PC-9 (cell line): ENCODE results near the gene RRBP1. TPM values are rescaled to one million over a fixed set of nuclear protein-coding genes. Genes with fewer than 3 reads are reported as not detected.

Experiments used
- BruUV-seq: library from RNA; stranded (reverse); fragments of 400-500 nt; replicated peaks from 2 replicates; lab custom pipeline; 2021; lab: Mats Ljungman, UMichigan
- CTCF ChIA-PET: fragments of 300-600 bp; sonication (Branson Sonifier 250); formaldehyde crosslinking; loops from one replicate; lab custom pipeline; 2022; ENCODE audit warnings: antibody characterized with exemption; lab: Charles Lee
- POLR2A ChIA-PET: fragments of 300-600 bp; sonication (Branson Sonifier 250); formaldehyde crosslinking; loops from one replicate; lab custom pipeline; 2022; ENCODE audit warnings: antibody characterized with exemption; ENCODE audit not compliant: unreplicated experiment; lab: Charles Lee
- DNase-seq, 2 experiments: peaks; one replicate each; pipeline versions ENCODE4 v3.0.0 to v3.0.0-alpha.2; 2015 to 2022; ENCODE audit warnings: mixed read lengths in 1 of 2
- H2AFZ ChIP-seq: fragments of 200-600 bp; sonication (generic); 2 replicates; pipeline ENCODE4 v1.8.1; 2017; ENCODE audit warnings: antibody characterized with exemption
- H3F3A ChIP-seq: fragments of 200-600 bp; sonication (generic); 2 replicates; pipeline ENCODE4 v1.8.1; 2017; ENCODE audit warnings: antibody characterized with exemption, mild to moderate bottlenecking, low read depth; ENCODE audit not compliant: insufficient read depth
- H3K27ac ChIP-seq: fragments of 200-600 bp; sonication (generic); 2 replicates; pipeline ENCODE4 v1.6.1; 2016; ENCODE audit warnings: mixed run types
- H3K27me3 ChIP-seq: fragments of 200-600 bp; sonication (generic); 2 replicates; pipeline ENCODE4 v1.6.1; 2016; ENCODE audit warnings: low read depth, mixed run types; ENCODE audit not compliant: insufficient read depth
- H3K36me3 ChIP-seq: fragments of 200-600 bp; sonication (generic); 2 replicates; pipeline ENCODE4 v1.6.1; 2016; ENCODE audit warnings: low read depth, mixed run types
- H3K4me1 ChIP-seq: fragments of 200-600 bp; sonication (generic); replicated peaks from 2 replicates; pipeline ENCODE4 v1.6.1; 2016; ENCODE audit warnings: mixed run types; ENCODE audit not compliant: insufficient read depth
- H3K4me2 ChIP-seq: fragments of 200-600 bp; sonication (generic); 2 replicates; pipeline ENCODE4 v1.6.1; 2017; ENCODE audit warnings: mixed run types
- H3K4me3 ChIP-seq: fragments of 200-600 bp; sonication (generic); 2 replicates; pipeline ENCODE4 v1.6.1; 2016; ENCODE audit warnings: mixed run types
- H3K79me2 ChIP-seq: fragments of 200-600 bp; sonication (generic); 2 replicates; pipeline ENCODE4 v1.6.1; 2017; ENCODE audit warnings: low read depth, mixed run types
- H3K9me2 ChIP-seq: fragments of 200-600 bp; sonication (generic); 2 replicates; pipeline ENCODE4 v1.8.1; 2017; ENCODE audit warnings: mild to moderate bottlenecking; ENCODE audit not compliant: insufficient read depth
- H3K9me3 ChIP-seq: fragments of 200-600 bp; sonication (generic); 2 replicates; pipeline ENCODE4 v1.8.1; 2016; ENCODE audit warnings: low read depth; ENCODE audit not compliant: insufficient read depth
- H4K20me1 ChIP-seq: fragments of 200-600 bp; sonication (generic); 2 replicates; pipeline ENCODE4 v1.8.1; 2017; ENCODE audit not compliant: insufficient read depth
- EZH2 ChIP-seq: fragments of 200-600 bp; sonication (generic); IDR thresholded peaks from 2 replicates; pipeline ENCODE4 v1.8.0; 2017; ENCODE audit warnings: antibody characterized with exemption, low read depth
- intact Hi-C: fragments of 100-400 bp; cut with micrococcal nuclease; formaldehyde crosslinking; loops from one replicate; pipeline ENCODE4 v1.10.0; 2022; ENCODE audit not compliant: unreplicated experiment
- total RNA-seq: library from RNA; stranded (reverse); gene quantifications from 2 replicates; pipeline ENCODE4 v1.2.3, GENCODE V29; 2021
- TF ChIP-seq, protein P1 (sequence below): fragments of 200-600 bp; sonication (generic); conservative IDR thresholded peaks from 2 replicates; pipeline ENCODE4 v1.6.1; 2017; ENCODE audit warnings: mixed run types, antibody characterized with exemption, mild to moderate bottlenecking, moderate library complexity

The RRBP1 gene
- total RNA-seq, 1 experiment from 2014 or later = 144 TPM

DNA sequence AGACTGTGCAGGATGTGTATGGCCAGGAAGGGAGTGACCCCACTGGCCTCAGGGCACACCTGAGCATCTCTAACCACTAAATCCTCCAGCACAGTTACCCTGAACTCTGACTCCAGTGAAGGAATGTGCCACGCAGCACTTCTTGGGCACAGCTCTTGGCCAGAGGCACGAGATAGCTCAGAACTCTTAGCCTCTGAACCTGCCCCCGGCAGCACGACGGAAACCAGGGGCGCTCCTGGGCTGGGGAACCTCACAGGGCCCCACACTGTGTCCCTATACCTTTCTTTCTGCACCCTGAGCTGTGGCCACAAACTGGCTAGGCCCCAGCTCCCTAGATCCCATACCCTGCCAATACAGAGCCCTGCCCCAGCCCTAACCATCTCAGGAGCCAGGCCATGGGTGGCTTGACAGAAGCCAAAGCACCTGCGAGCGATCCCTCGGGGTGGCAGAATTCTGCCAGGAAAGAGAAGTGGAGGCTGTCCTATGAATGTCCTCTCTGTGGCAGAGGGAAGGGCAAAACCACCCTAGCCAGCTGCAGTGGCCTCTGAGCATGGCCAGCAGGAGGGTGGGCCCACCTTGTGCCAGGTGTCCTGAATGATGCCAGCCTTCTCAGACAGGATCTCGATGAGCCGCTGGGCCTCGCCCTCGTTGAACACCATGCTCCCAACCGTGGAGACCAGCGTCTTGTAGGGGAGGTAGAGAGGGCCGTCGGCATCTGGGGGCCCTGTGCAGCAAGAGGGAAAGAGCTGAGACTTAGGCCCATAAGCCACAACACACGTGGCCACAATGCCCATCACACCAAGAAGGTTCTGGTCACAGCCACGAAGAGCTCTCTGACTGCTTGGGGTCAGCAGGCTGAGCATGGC lies 39.4 kb downstream of the RRBP1 start:
- no peak for DNase-seq
- H3K4me1 ChIP-seq = no peaks in the 10 kb centered on the region
- no peak for TF ChIP-seq EZH2
- TF ChIP-seq, protein P1, sequence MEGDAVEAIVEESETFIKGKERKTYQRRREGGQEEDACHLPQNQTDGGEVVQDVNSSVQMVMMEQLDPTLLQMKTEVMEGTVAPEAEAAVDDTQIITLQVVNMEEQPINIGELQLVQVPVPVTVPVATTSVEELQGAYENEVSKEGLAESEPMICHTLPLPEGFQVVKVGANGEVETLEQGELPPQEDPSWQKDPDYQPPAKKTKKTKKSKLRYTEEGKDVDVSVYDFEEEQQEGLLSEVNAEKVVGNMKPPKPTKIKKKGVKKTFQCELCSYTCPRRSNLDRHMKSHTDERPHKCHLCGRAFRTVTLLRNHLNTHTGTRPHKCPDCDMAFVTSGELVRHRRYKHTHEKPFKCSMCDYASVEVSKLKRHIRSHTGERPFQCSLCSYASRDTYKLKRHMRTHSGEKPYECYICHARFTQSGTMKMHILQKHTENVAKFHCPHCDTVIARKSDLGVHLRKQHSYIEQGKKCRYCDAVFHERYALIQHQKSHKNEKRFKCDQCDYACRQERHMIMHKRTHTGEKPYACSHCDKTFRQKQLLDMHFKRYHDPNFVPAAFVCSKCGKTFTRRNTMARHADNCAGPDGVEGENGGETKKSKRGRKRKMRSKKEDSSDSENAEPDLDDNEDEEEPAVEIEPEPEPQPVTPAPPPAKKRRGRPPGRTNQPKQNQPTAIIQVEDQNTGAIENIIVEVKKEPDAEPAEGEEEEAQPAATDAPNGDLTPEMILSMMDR = no peak
- intact Hi-C loops = no loop called here
- BruUV-seq = no TSS peak
- peaks cover 22% of the 10 kb centered on the region; the same call in 1 of the 2 replicates for H4K20me1 ChIP-seq
- ChIA-PET POLR2A (no interaction called here), CTCF (no interaction called here)
- H3K9me2 ChIP-seq = no peaks in the 10 kb centered on the region
- no peaks in the 10 kb centered on the region for H3F3A ChIP-seq
- H3K27me3 ChIP-seq = no peaks in the 10 kb centered on the region
- H3K4me3 ChIP-seq = no peak overlapping the region
- H3K79me2 ChIP-seq = no peaks in the 10 kb centered on the region
- no peak overlapping the region for H3K4me2 ChIP-seq
- H2AFZ ChIP-seq = no peak overlapping the region
- no peaks in the 10 kb centered on the region for H3K36me3 ChIP-seq
- H3K27ac ChIP-seq = no peak overlapping the region
- no peaks in the 10 kb centered on the region for H3K9me3 ChIP-seq

DNA sequence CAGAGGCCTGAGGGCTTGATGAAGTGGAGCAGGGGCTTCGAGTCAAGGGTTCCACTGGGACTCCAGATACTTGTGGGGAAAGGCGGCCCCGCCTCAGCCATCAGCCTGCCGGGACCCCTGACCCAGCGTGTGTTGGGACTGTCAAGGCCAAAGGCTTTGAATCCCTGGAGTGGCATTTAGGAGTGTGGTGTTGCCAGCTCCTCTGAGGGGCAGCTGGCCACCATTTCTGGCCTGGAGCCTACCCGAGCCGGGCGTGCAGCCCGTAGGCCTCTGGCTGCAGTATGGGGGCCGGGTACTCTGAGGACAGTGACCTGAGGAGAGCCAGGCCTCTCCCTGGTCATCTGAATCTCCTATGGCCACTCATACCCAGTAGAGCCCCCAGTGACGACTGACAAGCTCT lies 40.0 kb downstream of the RRBP1 start:
- BruUV-seq = no TSS peak
- no peaks in the 10 kb centered on the region for H3K9me3 ChIP-seq
- no peaks in the 10 kb centered on the region for H3K36me3 ChIP-seq
- H4K20me1 ChIP-seq = peaks cover 22% of the 10 kb centered on the region; the same call in 1 of the 2 replicates
- H3K79me2 ChIP-seq = no peaks in the 10 kb centered on the region
- TF ChIP-seq, protein P1 = no peak
- TF ChIP-seq EZH2 = no peak
- intact Hi-C loops = no loop called here
- ChIA-PET POLR2A (no interaction called here), CTCF (no interaction called here)
- no peaks in the 10 kb centered on the region for H3K9me2 ChIP-seq
- H3K4me3 ChIP-seq = no peak overlapping the region
- H3F3A ChIP-seq = no peaks in the 10 kb centered on the region
- no peak for DNase-seq
- H2AFZ ChIP-seq = no peak overlapping the region
- no peak overlapping the region for H3K4me2 ChIP-seq
- H3K27ac ChIP-seq = no peak overlapping the region
- no peaks in the 10 kb centered on the region for H3K4me1 ChIP-seq
- no peaks in the 10 kb centered on the region for H3K27me3 ChIP-seq

DNA sequence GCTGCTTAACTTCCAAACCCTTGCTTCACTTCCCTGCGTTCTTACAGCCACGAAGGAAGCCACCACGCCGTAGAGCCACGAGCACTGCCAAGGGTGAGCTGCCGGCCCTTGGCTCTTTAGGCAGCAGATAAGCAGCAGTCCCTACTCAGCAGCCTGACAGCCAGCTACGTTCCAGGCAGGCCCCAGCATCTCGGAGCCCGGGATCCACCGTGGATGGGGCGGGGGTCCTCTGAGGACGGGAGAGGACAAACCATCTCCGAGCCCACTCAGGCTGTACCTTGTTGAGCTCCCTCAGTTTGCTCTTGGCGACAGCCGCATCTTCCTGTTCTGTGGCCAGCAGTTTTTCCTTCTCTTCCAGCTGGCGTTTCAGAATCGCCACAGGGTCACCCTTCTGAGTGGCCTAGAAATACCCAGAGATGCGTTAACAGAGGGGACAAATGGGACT lies 40.5 kb downstream of the RRBP1 start:
- Histone ChIP-seq H3F3A (no peaks in the 10 kb centered on the region), H4K20me1 (peaks cover 21% of the 10 kb centered on the region; the same call in 1 of the 2 replicates), H3K27ac (no peak overlapping the region), H3K4me3 (no peak overlapping the region), H3K4me2 (no peak overlapping the region), H2AFZ (no peak overlapping the region), H3K9me3 (no peaks in the 10 kb centered on the region), H3K4me1 (no peaks in the 10 kb centered on the region), H3K79me2 (no peaks in the 10 kb centered on the region), H3K36me3 (no peaks in the 10 kb centered on the region), H3K27me3 (no peaks in the 10 kb centered on the region), H3K9me2 (no peaks in the 10 kb centered on the region)
- intact Hi-C loops = no loop called here
- no TSS peak for BruUV-seq
- ChIA-PET CTCF (no interaction called here), POLR2A (no interaction called here)
- DNase-seq = no peak
- TF ChIP-seq, protein P1 = no peak
- TF ChIP-seq EZH2 = no peak
